NT2/D1 (cell line): ENCODE data around the gene NTRK2.

Experiments
- DNase-seq: peaks from one replicate; pipeline ENCODE4 v3.0.0-alpha.2; 2011; ENCODE audit warnings: low read depth, low spot score
- H3K27me3 ChIP-seq: 2 replicates; pipeline ENCODE4 v1.6.0; 2011; ENCODE audit warnings: mild to moderate bottlenecking; ENCODE audit not compliant: insufficient read length, insufficient read depth
- H3K36me3 ChIP-seq: 2 replicates; pipeline ENCODE4 v1.6.1; 2011; ENCODE audit warnings: mild to moderate bottlenecking, low read length, mixed read lengths; ENCODE audit not compliant: insufficient read depth, insufficient read length
- H3K4me1 ChIP-seq: 2 replicates; pipeline ENCODE4 v1.5.1; 2011; ENCODE audit not compliant: insufficient read depth, insufficient read length
- H3K4me3 ChIP-seq: 2 replicates; pipeline ENCODE4 v1.5.1; 2011; ENCODE audit warnings: low read depth; ENCODE audit not compliant: insufficient read length
- H3K9ac ChIP-seq: 2 replicates; pipeline ENCODE4 v1.6.0; 2011; ENCODE audit warnings: low read depth; ENCODE audit not compliant: insufficient read length
- H3K9me3 ChIP-seq: 2 replicates; pipeline ENCODE4 v1.5.1; 2011; ENCODE audit warnings: mild to moderate bottlenecking, low read length; ENCODE audit not compliant: insufficient read depth
- SUZ12 ChIP-seq: IDR thresholded peaks from 2 replicates; pipeline ENCODE4 v1.6.1; 2011; ENCODE audit not compliant: insufficient read length, insufficient read depth; ENCODE audit errors: extremely low read depth
- YY1 ChIP-seq: IDR thresholded peaks from 2 replicates; pipeline ENCODE4 v1.6.1; 2011; ENCODE audit not compliant: insufficient read length, insufficient read depth
- ZNF274 ChIP-seq: IDR thresholded peaks from 2 replicates; pipeline ENCODE4 v1.6.1; 2011; ENCODE audit warnings: mild to moderate bottlenecking, low read depth, low read length

Gene NTRK2

GRCh38 chr9:84652496-84653120 lies 16.9 kb upstream of the NTRK2 start:
- no peak for DNase-seq
- no peak overlapping the region for H3K9ac ChIP-seq
- no peaks in the 10 kb centered on the region for H3K9me3 ChIP-seq
- H3K27me3 ChIP-seq, result no peaks in the 10 kb centered on the region
- H3K4me3 ChIP-seq, result no peak overlapping the region
- no peaks in the 10 kb centered on the region for H3K36me3 ChIP-seq
- no peaks in the 10 kb centered on the region for H3K4me1 ChIP-seq
- TF ChIP-seq ZNF274, result no peak
- TF ChIP-seq SUZ12, result no peak
- no peak for TF ChIP-seq YY1

DNA sequence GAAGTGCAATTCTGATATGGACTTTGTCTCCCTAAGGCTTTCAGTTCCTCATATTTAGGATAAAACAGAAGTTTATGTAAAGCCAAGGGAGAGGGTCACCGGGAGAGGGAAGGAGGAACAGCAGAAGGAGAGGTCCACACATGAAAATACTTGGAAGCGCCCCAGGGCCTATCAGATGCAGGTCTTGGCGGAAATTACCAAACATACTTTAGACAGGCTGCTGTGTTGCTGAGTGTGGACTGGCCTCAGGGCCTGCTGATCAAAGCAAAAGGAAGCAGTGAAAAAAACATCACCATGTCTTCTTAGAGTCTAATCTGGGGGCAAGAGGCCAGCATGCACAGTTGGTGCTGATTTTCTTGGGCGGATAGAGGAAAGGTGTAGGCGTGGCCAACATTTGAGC lies 14.1 kb upstream of the NTRK2 start:
- no peak for DNase-seq
- Histone ChIP-seq H3K4me3 (no peak overlapping the region), H3K9me3 (no peaks in the 10 kb centered on the region), H3K36me3 (no peaks in the 10 kb centered on the region), H3K4me1 (no peaks in the 10 kb centered on the region), H3K27me3 (no peaks in the 10 kb centered on the region), H3K9ac (no peak overlapping the region)
- no peak for TF ChIP-seq SUZ12

- Histone ChIP-seq H3K9ac (no peak overlapping the region), H3K36me3 (no peaks in the 10 kb centered on the region), H3K27me3 (no peaks in the 10 kb centered on the region), H3K4me3 (no peak overlapping the region), H3K9me3 (no peaks in the 10 kb centered on the region), H3K4me1 (no peaks in the 10 kb centered on the region)
- no peak for DNase-seq
- TF ChIP-seq YY1, result no peak
- TF ChIP-seq ZNF274, result no peak
- no peak for TF ChIP-seq SUZ12
These were observed 10.2 kb upstream of the NTRK2 start for GRCh38 chr9:84659313-84659712.

DNA sequence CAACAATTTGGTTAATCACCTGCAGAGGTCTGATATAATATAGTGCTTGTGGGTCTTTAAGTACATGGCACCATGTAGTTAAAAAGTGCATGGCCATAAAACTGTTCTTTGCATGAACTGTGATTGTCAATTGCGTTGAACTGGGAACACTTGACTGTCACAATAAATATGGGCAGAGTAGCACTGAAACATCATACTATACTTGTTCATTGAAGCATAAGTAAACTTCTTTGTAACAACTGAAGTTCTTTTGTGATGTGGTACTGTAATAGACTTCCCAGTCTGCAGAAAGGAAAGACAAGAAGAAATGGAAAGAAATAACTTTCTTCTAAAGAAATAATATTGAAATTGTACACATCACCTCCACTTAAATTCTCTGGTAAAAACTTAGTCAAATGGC lies 9.8 kb upstream of the NTRK2 start:
- no peaks in the 10 kb centered on the region for H3K27me3 ChIP-seq
- H3K4me3 ChIP-seq, result no peak overlapping the region
- H3K9ac ChIP-seq, result no peak overlapping the region
- H3K36me3 ChIP-seq, result no peaks in the 10 kb centered on the region
- no peaks in the 10 kb centered on the region for H3K9me3 ChIP-seq
- no peaks in the 10 kb centered on the region for H3K4me1 ChIP-seq
- DNase-seq, result no peak
- TF ChIP-seq YY1, result no peak
- TF ChIP-seq ZNF274, result no peak
- no peak for TF ChIP-seq SUZ12

DNA sequence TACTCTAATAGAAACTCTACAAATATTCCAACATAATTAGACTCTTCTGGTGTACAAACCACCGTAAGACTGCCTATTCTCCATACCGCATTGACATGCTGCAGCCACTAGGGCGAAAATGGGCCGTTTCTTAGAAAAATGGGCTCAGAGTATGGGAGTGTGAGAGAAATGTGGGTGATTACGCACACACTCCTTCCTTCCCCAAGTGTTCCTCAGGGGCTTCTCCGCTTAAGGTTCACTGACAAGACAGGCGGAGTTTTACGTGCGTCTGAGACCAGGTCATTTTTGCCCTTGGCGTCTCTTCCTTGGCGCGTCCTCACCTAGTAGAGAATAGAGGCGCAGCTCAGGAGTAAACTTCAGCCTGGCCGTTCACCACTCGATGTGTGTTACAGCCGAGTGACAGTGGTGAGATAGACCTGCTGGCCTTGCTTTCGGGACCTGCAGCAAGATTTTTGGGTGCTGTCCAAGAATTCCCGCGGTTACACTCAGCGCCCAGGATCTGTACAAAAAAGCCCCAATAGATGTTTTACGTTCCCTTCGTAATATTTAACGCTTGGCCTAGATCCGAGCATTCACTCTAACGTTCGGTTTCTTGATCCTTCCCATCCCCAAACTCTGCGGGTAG lies 1.8 kb upstream of the NTRK2 start:
- H3K4me1 ChIP-seq, result peaks cover 3% of the 10 kb centered on the region
- DNase-seq, result no peak
- H3K4me3 ChIP-seq, result peak overlapping the region; percentile 24
- H3K9ac ChIP-seq, result peak overlapping the region; percentile 18
- H3K27me3 ChIP-seq, result peaks cover 65% of the 10 kb centered on the region
- H3K36me3 ChIP-seq, result no peaks in the 10 kb centered on the region
- peaks cover 10% of the 10 kb centered on the region for H3K9me3 ChIP-seq
- TF ChIP-seq SUZ12, result no peak
- TF ChIP-seq YY1, result no peak
- TF ChIP-seq ZNF274, result no peak

- Histone ChIP-seq H3K9me3 (peaks cover 10% of the 10 kb centered on the region), H3K4me3 (peak overlapping the region; percentile 48), H3K9ac (peak overlapping the region; percentile 54), H3K36me3 (no peaks in the 10 kb centered on the region), H3K4me1 (peaks cover 3% of the 10 kb centered on the region), H3K27me3 (peaks cover 65% of the 10 kb centered on the region)
- TF ChIP-seq SUZ12 (no peak), ZNF274 (no peak), YY1 (no peak)
- peak; percentile 82 for DNase-seq
These were observed 1.1 kb upstream of the NTRK2 start for GRCh38 chr9:84668196-84669012.

DNA sequence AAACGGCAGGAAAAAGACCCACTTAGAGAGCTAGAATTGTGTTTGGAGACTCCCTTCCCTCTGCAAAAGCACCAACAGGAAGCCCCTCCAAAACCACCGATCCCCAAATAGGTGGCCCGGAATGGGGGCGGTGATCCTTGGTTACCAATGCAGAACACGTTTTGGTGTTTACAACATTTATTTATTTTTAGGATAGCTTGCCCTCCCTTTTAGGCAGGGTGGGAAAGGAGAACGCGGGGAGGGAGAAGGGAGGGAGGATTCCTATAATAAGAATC lies 579 bp upstream of the NTRK2 start:
- Histone ChIP-seq H3K4me3 (peak overlapping the region; percentile 48), H3K9me3 (peaks cover 10% of the 10 kb centered on the region), H3K4me1 (peaks cover 3% of the 10 kb centered on the region), H3K36me3 (no peaks in the 10 kb centered on the region), H3K27me3 (peaks cover 65% of the 10 kb centered on the region), H3K9ac (peak overlapping the region; percentile 76)
- DNase-seq, result no peak
- no peak for TF ChIP-seq ZNF274
- TF ChIP-seq YY1, result no peak
